ENCODE measurements around the gene CDH6.

DNA sequence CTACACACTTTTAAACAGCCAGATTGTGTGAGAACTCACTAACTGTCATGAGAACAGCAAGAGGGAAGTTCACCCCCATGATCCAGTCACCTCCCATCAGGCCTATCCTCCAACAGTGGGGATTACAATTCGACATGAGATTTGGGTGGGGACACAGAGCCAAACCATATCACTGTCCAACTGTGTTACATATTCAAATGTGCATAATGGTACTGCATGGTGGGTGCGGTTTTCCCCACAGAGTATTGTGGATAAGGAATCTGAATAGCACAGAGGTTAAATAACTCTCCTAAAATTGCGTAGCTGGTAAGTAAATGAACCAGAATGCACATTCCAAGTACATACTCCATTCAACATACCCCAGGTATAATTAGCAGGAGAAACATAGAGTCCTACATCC is 32.1 kb downstream of the CDH6 start:
- TF ChIP-seq, protein P1, sequence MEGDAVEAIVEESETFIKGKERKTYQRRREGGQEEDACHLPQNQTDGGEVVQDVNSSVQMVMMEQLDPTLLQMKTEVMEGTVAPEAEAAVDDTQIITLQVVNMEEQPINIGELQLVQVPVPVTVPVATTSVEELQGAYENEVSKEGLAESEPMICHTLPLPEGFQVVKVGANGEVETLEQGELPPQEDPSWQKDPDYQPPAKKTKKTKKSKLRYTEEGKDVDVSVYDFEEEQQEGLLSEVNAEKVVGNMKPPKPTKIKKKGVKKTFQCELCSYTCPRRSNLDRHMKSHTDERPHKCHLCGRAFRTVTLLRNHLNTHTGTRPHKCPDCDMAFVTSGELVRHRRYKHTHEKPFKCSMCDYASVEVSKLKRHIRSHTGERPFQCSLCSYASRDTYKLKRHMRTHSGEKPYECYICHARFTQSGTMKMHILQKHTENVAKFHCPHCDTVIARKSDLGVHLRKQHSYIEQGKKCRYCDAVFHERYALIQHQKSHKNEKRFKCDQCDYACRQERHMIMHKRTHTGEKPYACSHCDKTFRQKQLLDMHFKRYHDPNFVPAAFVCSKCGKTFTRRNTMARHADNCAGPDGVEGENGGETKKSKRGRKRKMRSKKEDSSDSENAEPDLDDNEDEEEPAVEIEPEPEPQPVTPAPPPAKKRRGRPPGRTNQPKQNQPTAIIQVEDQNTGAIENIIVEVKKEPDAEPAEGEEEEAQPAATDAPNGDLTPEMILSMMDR (IDR thresholded peaks at IDR 0.05 in 2 of 3, conservative IDR thresholded peaks at IDR 0.05 in 1 of 3; ENCODE audit: control insufficient read depth in 2 of 3, extremely low read depth in 1 of 3, insufficient read depth in 1 of 3, low read depth in 3 of 3, low read length in 3 of 3) = no peak
- no peak for TF ChIP-seq ATF7 (IDR thresholded peaks at IDR 0.05; ENCODE audit: low read depth)
- TF ChIP-seq, protein P2, sequence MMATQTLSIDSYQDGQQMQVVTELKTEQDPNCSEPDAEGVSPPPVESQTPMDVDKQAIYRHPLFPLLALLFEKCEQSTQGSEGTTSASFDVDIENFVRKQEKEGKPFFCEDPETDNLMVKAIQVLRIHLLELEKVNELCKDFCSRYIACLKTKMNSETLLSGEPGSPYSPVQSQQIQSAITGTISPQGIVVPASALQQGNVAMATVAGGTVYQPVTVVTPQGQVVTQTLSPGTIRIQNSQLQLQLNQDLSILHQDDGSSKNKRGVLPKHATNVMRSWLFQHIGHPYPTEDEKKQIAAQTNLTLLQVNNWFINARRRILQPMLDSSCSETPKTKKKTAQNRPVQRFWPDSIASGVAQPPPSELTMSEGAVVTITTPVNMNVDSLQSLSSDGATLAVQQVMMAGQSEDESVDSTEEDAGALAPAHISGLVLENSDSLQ (IDR thresholded peaks at IDR 0.05) = no peak
- TF ChIP-seq HDGF (IDR thresholded peaks at IDR 0.05) = no peak
- TF ChIP-seq, protein P3, sequence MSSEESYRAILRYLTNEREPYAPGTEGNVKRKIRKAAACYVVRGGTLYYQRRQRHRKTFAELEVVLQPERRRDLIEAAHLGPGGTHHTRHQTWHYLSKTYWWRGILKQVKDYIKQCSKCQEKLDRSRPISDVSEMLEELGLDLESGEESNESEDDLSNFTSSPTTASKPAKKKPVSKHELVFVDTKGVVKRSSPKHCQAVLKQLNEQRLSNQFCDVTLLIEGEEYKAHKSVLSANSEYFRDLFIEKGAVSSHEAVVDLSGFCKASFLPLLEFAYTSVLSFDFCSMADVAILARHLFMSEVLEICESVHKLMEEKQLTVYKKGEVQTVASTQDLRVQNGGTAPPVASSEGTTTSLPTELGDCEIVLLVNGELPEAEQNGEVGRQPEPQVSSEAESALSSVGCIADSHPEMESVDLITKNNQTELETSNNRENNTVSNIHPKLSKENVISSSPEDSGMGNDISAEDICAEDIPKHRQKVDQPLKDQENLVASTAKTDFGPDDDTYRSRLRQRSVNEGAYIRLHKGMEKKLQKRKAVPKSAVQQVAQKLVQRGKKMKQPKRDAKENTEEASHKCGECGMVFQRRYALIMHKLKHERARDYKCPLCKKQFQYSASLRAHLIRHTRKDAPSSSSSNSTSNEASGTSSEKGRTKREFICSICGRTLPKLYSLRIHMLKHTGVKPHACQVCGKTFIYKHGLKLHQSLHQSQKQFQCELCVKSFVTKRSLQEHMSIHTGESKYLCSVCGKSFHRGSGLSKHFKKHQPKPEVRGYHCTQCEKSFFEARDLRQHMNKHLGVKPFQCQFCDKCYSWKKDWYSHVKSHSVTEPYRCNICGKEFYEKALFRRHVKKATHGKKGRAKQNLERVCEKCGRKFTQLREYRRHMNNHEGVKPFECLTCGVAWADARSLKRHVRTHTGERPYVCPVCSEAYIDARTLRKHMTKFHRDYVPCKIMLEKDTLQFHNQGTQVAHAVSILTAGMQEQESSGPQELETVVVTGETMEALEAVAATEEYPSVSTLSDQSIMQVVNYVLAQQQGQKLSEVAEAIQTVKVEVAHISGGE (CRISPR knock-in tag; IDR thresholded peaks at IDR 0.05) = no peak
- TF ChIP-seq, protein P4, sequence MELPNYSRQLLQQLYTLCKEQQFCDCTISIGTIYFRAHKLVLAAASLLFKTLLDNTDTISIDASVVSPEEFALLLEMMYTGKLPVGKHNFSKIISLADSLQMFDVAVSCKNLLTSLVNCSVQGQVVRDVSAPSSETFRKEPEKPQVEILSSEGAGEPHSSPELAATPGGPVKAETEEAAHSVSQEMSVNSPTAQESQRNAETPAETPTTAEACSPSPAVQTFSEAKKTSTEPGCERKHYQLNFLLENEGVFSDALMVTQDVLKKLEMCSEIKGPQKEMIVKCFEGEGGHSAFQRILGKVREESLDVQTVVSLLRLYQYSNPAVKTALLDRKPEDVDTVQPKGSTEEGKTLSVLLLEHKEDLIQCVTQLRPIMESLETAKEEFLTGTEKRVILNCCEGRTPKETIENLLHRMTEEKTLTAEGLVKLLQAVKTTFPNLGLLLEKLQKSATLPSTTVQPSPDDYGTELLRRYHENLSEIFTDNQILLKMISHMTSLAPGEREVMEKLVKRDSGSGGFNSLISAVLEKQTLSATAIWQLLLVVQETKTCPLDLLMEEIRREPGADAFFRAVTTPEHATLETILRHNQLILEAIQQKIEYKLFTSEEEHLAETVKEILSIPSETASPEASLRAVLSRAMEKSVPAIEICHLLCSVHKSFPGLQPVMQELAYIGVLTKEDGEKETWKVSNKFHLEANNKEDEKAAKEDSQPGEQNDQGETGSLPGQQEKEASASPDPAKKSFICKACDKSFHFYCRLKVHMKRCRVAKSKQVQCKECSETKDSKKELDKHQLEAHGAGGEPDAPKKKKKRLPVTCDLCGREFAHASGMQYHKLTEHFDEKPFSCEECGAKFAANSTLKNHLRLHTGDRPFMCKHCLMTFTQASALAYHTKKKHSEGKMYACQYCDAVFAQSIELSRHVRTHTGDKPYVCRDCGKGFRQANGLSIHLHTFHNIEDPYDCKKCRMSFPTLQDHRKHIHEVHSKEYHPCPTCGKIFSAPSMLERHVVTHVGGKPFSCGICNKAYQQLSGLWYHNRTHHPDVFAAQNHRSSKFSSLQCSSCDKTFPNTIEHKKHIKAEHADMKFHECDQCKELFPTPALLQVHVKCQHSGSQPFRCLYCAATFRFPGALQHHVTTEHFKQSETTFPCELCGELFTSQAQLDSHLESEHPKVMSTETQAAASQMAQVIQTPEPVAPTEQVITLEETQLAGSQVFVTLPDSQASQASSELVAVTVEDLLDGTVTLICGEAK (IDR thresholded peaks at IDR 0.05; ENCODE audit: borderline replicate concordance) = no peak
- TF ChIP-seq, protein P5, sequence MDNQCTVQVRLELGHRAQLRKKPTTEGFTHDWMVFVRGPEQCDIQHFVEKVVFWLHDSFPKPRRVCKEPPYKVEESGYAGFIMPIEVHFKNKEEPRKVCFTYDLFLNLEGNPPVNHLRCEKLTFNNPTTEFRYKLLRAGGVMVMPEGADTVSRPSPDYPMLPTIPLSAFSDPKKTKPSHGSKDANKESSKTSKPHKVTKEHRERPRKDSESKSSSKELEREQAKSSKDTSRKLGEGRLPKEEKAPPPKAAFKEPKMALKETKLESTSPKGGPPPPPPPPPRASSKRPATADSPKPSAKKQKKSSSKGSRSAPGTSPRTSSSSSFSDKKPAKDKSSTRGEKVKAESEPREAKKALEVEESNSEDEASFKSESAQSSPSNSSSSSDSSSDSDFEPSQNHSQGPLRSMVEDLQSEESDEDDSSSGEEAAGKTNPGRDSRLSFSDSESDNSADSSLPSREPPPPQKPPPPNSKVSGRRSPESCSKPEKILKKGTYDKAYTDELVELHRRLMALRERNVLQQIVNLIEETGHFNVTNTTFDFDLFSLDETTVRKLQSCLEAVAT (IDR thresholded peaks at IDR 0.05) = no peak
- TF ChIP-seq RAD21 (IDR thresholded peaks at IDR 0.05; ENCODE audit: insufficient read depth, low read depth, low read length) = no peak
- TF ChIP-seq, protein P6, sequence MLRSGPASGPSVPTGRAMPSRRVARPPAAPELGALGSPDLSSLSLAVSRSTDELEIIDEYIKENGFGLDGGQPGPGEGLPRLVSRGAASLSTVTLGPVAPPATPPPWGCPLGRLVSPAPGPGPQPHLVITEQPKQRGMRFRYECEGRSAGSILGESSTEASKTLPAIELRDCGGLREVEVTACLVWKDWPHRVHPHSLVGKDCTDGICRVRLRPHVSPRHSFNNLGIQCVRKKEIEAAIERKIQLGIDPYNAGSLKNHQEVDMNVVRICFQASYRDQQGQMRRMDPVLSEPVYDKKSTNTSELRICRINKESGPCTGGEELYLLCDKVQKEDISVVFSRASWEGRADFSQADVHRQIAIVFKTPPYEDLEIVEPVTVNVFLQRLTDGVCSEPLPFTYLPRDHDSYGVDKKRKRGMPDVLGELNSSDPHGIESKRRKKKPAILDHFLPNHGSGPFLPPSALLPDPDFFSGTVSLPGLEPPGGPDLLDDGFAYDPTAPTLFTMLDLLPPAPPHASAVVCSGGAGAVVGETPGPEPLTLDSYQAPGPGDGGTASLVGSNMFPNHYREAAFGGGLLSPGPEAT (IDR thresholded peaks at IDR 0.05; ENCODE audit: low read depth) = no peak
- TF ChIP-seq, protein P7, sequence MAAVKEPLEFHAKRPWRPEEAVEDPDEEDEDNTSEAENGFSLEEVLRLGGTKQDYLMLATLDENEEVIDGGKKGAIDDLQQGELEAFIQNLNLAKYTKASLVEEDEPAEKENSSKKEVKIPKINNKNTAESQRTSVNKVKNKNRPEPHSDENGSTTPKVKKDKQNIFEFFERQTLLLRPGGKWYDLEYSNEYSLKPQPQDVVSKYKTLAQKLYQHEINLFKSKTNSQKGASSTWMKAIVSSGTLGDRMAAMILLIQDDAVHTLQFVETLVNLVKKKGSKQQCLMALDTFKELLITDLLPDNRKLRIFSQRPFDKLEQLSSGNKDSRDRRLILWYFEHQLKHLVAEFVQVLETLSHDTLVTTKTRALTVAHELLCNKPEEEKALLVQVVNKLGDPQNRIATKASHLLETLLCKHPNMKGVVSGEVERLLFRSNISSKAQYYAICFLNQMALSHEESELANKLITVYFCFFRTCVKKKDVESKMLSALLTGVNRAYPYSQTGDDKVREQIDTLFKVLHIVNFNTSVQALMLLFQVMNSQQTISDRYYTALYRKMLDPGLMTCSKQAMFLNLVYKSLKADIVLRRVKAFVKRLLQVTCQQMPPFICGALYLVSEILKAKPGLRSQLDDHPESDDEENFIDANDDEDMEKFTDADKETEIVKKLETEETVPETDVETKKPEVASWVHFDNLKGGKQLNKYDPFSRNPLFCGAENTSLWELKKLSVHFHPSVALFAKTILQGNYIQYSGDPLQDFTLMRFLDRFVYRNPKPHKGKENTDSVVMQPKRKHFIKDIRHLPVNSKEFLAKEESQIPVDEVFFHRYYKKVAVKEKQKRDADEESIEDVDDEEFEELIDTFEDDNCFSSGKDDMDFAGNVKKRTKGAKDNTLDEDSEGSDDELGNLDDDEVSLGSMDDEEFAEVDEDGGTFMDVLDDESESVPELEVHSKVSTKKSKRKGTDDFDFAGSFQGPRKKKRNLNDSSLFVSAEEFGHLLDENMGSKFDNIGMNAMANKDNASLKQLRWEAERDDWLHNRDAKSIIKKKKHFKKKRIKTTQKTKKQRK (IDR thresholded peaks at IDR 0.05; ENCODE audit: low read depth, low read length) = no peak
- no peak for TF ChIP-seq POLR2A (IDR thresholded peaks at IDR 0.05; ENCODE audit: low read depth, low read length)
- no peak for TF ChIP-seq EP300 (IDR thresholded peaks at IDR 0.05; ENCODE audit: borderline replicate concordance in 1 of 2, control insufficient read depth in 1 of 2, low read depth in 2 of 2, low read length in 2 of 2)
- TF ChIP-seq, protein P8, sequence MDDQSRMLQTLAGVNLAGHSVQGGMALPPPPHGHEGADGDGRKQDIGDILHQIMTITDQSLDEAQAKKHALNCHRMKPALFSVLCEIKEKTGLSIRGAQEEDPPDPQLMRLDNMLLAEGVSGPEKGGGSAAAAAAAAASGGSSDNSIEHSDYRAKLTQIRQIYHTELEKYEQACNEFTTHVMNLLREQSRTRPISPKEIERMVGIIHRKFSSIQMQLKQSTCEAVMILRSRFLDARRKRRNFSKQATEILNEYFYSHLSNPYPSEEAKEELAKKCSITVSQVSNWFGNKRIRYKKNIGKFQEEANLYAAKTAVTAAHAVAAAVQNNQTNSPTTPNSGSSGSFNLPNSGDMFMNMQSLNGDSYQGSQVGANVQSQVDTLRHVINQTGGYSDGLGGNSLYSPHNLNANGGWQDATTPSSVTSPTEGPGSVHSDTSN (IDR thresholded peaks at IDR 0.05; ENCODE audit: insufficient replicate concordance, low read depth, low read length) = no peak
- no peak for TF ChIP-seq MTA2 (IDR thresholded peaks at IDR 0.05; ENCODE audit: low read depth)
